CD14-positive monocyte (primary cell): ENCODE data around the gene LPA. TPM values are rescaled to one million over a fixed set of nuclear protein-coding genes. Genes with fewer than 3 reads are reported as not detected.
"Not testable (repeated sequence)": the region's sequence is repeated elsewhere in the genome, so short reads cannot be mapped to it uniquely, and the experiment has no call there.

Experiments
- DNase-seq, 3 donors: peaks; one replicate each; pipeline ENCODE4 v3.0.0-alpha.2; 2011 to 2022
- H2AFZ ChIP-seq: 2 replicates; pipeline ENCODE4 v1.6.0; 2012; ENCODE audit warnings: mild to moderate bottlenecking, low read depth, low read length, inconsistent platforms; ENCODE audit not compliant: insufficient read depth, poor library complexity, severe bottlenecking
- H3K27ac ChIP-seq, 2 donors: 1 replicate in 1 of 2; 2 replicates in 1 of 2; pipeline ENCODE4 v1.5.1; 2012 to 2013; ENCODE audit warnings: low read length in 2 of 2, control low read depth in 1 of 2, inconsistent platforms in 1 of 2, low read depth in 1 of 2, mild to moderate bottlenecking in 1 of 2
- H3K27me3 ChIP-seq, 2 donors: one replicate each; pipeline versions ENCODE4 v1.6.0 to v1.6.1; 2011 to 2013; ENCODE audit warnings: low read length in 2 of 2; ENCODE audit not compliant: control insufficient read depth in 2 of 2, insufficient read depth in 2 of 2
- H3K36me3 ChIP-seq, 2 donors: replicated peaks in 1 of 2; 1 replicate in 1 of 2; 2 replicates in 1 of 2; pipeline versions ENCODE4 v1.5.1 to v1.6.1; 2012 to 2013; ENCODE audit warnings: low read length in 2 of 2, control low read depth in 1 of 2, inconsistent platforms in 1 of 2, mild to moderate bottlenecking in 1 of 2; ENCODE audit not compliant: insufficient read depth in 2 of 2, control insufficient read depth in 1 of 2
- H3K4me1 ChIP-seq, 2 donors: 1 replicate in 1 of 2; 2 replicates in 1 of 2; pipeline versions ENCODE4 v1.5.1 to v1.6.1; 2012 to 2013; ENCODE audit warnings: low read length in 2 of 2, control low read depth in 1 of 2, inconsistent platforms in 1 of 2, mild to moderate bottlenecking in 1 of 2, moderate library complexity in 1 of 2; ENCODE audit not compliant: insufficient read depth in 2 of 2, control insufficient read depth in 1 of 2
- H3K4me2 ChIP-seq: replicated peaks from 2 replicates; pipeline ENCODE3; 2012; ENCODE audit warnings: low read length, moderate library complexity, mild to moderate bottlenecking; ENCODE audit not compliant: poor library complexity, severe bottlenecking; ENCODE audit errors: extremely low read depth
- H3K4me3 ChIP-seq, 3 experiments: fragments of 200-600 bp in 1 of 3; sonication (generic) in 1 of 3; replicated peaks in 1 of 3; 1 replicate in 2 of 3; 2 replicates in 1 of 3; pipeline ENCODE4 v1.5.1; 2011 to 2013; ENCODE audit warnings: low read length in 3 of 3, mild to moderate bottlenecking in 3 of 3, control low read depth in 2 of 3, low read depth in 2 of 3, inconsistent platforms in 1 of 3, moderate library complexity in 1 of 3
- H3K79me2 ChIP-seq: 2 replicates; pipeline ENCODE4 v1.6.0; 2012; ENCODE audit warnings: mild to moderate bottlenecking, control low read depth, inconsistent platforms, low read length, moderate library complexity; ENCODE audit not compliant: insufficient read depth
- H3K9ac ChIP-seq: 2 replicates; pipeline ENCODE4 v1.6.0; 2017; ENCODE audit warnings: low read length, mild to moderate bottlenecking; ENCODE audit not compliant: insufficient read depth, poor library complexity, severe bottlenecking
- H3K9me3 ChIP-seq, 2 donors: replicated peaks in 1 of 2; 1 replicate in 1 of 2; 2 replicates in 1 of 2; pipeline versions ENCODE4 v1.5.1 to v1.6.1; 2012 to 2013; ENCODE audit warnings: low read length in 2 of 2, control low read depth in 1 of 2; ENCODE audit not compliant: control insufficient read depth in 1 of 2, insufficient read depth in 1 of 2
- H4K20me1 ChIP-seq: 2 replicates; pipeline ENCODE4 v1.6.0; 2012; ENCODE audit warnings: mild to moderate bottlenecking, low read length, control low read depth, moderate library complexity; ENCODE audit not compliant: insufficient read depth
- H3K27ac Mint-ChIP-seq, 7 donors: one replicate each; pipeline ENCODE4 v1.8.0; 2020; ENCODE audit warnings: mild to moderate bottlenecking in 7 of 7, mixed read lengths in 7 of 7, moderate library complexity in 6 of 7, inconsistent platforms in 2 of 7
- H3K27me3 Mint-ChIP-seq, 3 donors: one replicate each; pipeline ENCODE4 v1.8.0; 2021 to 2022; ENCODE audit warnings: low read depth in 3 of 3, mild to moderate bottlenecking in 3 of 3, mixed read lengths in 3 of 3, moderate library complexity in 3 of 3, inconsistent platforms in 1 of 3
- H3K36me3 Mint-ChIP-seq, 2 donors: one replicate each; pipeline ENCODE4 v1.8.0; 2020; ENCODE audit warnings: mixed read lengths in 2 of 2, inconsistent platforms in 1 of 2, mild to moderate bottlenecking in 1 of 2
- H3K4me1 Mint-ChIP-seq: one replicate; pipeline ENCODE4 v1.8.0; 2020; ENCODE audit warnings: mild to moderate bottlenecking, mixed read lengths
- H3K4me3 Mint-ChIP-seq, 2 donors: one replicate each; pipeline ENCODE4 v1.8.0; 2020; ENCODE audit warnings: mild to moderate bottlenecking in 2 of 2, mixed read lengths in 2 of 2, moderate library complexity in 1 of 2
- H3K9me3 Mint-ChIP-seq, 7 donors: one replicate each; pipeline ENCODE4 v1.8.0; 2020 to 2022; ENCODE audit warnings: mixed read lengths in 7 of 7, mild to moderate bottlenecking in 6 of 7, moderate library complexity in 6 of 7, inconsistent platforms in 2 of 7
- WGBS: methylation state at CpG from one replicate; pipeline ENCODE4 v1.1.5; 2013; ENCODE audit warnings: missing lambda C conversion rate; ENCODE audit not compliant: insufficient coverage; 5-methylcytosine and 5-hydroxymethylcytosine counted together
- intact Hi-C, 2 donors: fragments of 100-400 bp; cut with micrococcal nuclease; formaldehyde crosslinking; loops; one replicate each; pipeline versions ENCODE4 v1.15.0 to v1.15.1; 2023
- polyA plus RNA-seq, 3 donors: library from polyadenylated mRNA; depleted of rRNA in 1 of 3; unstranded in 2 of 3; stranded (reverse) in 1 of 3; fragments of 300-500 nt in 2 of 3; fragments of >200 nt in 1 of 3; fragmentation: Illumina TruSeq in 2 of 3; gene quantifications; 1 replicate in 2 of 3; 2 replicates in 1 of 3; pipeline ENCODE4 v1.2.3, GENCODE V29; 2012 to 2021
- TF ChIP-seq, protein P1 (sequence below): fragments of 200-600 bp; IDR thresholded peaks from one replicate; pipeline ENCODE4 v1.8.0; 2022; ENCODE audit warnings: antibody characterized with exemption, mild to moderate bottlenecking

LPA gene
- polyA plus RNA-seq, 3 donors = not detected

DNA sequence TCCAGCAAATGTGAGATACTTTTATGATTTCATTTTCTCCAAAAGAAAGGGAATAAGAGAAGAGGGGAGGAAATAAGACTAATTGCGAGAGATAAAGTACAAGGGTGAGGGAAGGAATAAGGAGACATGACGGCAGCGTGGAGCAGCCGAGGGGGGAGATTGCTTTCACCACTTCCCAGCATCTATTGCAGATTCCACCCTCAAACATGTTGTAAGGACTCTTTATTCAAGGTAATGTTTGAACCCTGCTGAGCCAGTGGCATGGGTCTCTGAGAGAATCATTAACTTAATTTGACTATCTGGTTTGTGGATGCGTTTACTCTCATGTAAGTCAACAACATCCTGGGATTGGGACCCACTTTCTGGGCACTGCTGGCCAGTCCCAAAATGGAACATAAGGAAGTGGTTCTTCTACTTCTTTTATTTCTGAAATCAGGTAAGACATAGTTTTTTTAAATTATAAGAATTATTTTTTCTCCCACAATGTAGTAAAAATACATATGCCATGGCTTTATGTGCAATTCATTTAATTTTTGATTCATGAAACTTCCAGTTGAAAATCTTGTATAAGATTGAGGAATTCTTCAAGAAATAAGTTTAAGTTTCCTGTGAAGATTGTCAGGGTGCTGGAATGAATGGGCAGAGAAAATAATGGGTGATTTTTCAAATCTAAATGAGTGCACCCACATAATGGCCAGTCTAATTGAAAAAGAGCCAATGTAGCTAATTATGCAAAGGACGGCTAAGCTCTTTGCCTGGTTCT lies 38.0 kb upstream of the LPA start, which contains the start of gene PLG:
Gene PLG (plus strand): TSS at position 327 of the 763 bp plus-strand sequence. CDS start 61 bp downstream, at position 388.
- 100% methylated on average over 1 of the region's 6 CpGs for WGBS
- intact Hi-C loops = not testable (repeated sequence)

DNA sequence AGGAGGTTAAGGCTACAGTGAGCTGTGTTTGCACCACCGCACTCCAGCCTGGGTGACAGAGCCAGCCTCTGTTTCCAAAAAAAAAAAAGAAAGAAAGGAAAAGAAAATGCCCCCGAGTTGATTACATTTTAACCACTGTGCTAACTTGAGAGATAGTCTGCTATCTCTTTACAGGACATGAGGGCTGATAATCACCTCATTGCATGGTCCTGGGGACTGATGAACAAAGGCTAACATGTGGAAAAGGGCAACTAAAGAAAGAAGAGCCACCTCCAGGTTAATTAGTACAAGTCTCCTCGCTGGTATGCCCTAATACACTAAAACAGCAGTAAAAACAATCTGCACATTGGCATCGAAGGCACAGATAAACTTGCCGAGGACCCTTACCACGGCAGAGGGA lies 33.8 kb upstream of the LPA start:
- Histone ChIP-seq H3K36me3 (no peaks in the 10 kb centered on the region), H3K27ac (no peak overlapping the region), H3K27me3 (no peaks in the 10 kb centered on the region), H3K79me2 (no peaks in the 10 kb centered on the region), H4K20me1 (no peaks in the 10 kb centered on the region), H3K4me2 (no peak overlapping the region), H2AFZ (no peak overlapping the region), H3K4me3 (no peak overlapping the region), H3K4me1 (no peaks in the 10 kb centered on the region), H3K9ac (no peak overlapping the region), H3K9me3 (no peaks in the 10 kb centered on the region)
- TF ChIP-seq, protein P1, sequence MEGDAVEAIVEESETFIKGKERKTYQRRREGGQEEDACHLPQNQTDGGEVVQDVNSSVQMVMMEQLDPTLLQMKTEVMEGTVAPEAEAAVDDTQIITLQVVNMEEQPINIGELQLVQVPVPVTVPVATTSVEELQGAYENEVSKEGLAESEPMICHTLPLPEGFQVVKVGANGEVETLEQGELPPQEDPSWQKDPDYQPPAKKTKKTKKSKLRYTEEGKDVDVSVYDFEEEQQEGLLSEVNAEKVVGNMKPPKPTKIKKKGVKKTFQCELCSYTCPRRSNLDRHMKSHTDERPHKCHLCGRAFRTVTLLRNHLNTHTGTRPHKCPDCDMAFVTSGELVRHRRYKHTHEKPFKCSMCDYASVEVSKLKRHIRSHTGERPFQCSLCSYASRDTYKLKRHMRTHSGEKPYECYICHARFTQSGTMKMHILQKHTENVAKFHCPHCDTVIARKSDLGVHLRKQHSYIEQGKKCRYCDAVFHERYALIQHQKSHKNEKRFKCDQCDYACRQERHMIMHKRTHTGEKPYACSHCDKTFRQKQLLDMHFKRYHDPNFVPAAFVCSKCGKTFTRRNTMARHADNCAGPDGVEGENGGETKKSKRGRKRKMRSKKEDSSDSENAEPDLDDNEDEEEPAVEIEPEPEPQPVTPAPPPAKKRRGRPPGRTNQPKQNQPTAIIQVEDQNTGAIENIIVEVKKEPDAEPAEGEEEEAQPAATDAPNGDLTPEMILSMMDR = no peak
- no peak overlapping the region for H3K4me3 Mint-ChIP-seq
- DNase-seq = no peak
- intact Hi-C loops = no loop called here
- peaks cover 0 to 5% (median 2%) of the 10 kb centered on the region in 7 donors for H3K9me3 Mint-ChIP-seq
- no peaks in the 10 kb centered on the region for H3K4me1 Mint-ChIP-seq
- peaks cover 1 to 2% (median 2%) of the 10 kb centered on the region in 3 donors for H3K27me3 Mint-ChIP-seq
- H3K36me3 Mint-ChIP-seq = no peaks in the 10 kb centered on the region
- 92% methylated on average over 2 of the region's 6 CpGs for WGBS
- H3K27ac Mint-ChIP-seq = no peak overlapping the region

More for the DNA sequence above, 38.0 kb upstream of the LPA start, which contains the start of gene PLG:
- not testable (repeated sequence) for H3K36me3 ChIP-seq, H3K36me3 Mint-ChIP-seq, H3K4me3 ChIP-seq, H3K4me3 Mint-ChIP-seq, H2AFZ ChIP-seq, H4K20me1 ChIP-seq, H3K9me3 Mint-ChIP-seq, H3K4me1 ChIP-seq, H3K9me3 ChIP-seq, H3K27me3 Mint-ChIP-seq, H3K9ac ChIP-seq, H3K27ac Mint-ChIP-seq, DNase-seq, H3K27me3 ChIP-seq, H3K27ac ChIP-seq, H3K4me2 ChIP-seq, H3K4me1 Mint-ChIP-seq, H3K79me2 ChIP-seq

DNA sequence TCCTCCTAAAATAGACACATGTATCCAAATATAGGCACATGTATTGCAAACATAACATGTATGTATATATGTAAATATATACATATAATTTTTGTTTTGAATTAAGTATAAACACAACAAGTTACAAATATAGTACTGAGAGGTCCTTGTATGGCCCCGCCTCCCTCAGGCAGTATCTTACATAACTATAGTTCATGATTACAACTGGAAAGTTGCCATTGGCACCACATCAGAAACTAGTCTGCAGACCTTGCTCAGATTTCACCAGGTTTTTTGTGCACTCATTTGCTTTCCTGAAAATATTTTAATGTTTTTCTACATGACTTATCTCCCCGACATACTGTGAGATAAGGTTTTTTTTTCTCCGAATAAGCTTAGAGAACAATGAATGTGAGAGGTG lies 32.8 kb upstream of the LPA start:
- H3K27me3 Mint-ChIP-seq, H3K4me1 Mint-ChIP-seq, H3K36me3 Mint-ChIP-seq, H3K27me3 ChIP-seq, H3K4me3 Mint-ChIP-seq, H3K36me3 ChIP-seq, H3K4me1 ChIP-seq, H3K27ac ChIP-seq, H3K4me3 ChIP-seq, H3K27ac Mint-ChIP-seq, H3K9me3 Mint-ChIP-seq, H4K20me1 ChIP-seq, H3K4me2 ChIP-seq, H3K9ac ChIP-seq, H2AFZ ChIP-seq, intact Hi-C loops, H3K9me3 ChIP-seq, DNase-seq, H3K79me2 ChIP-seq: not testable (repeated sequence)
- WGBS = no CpG with 5 or more reads among the region's 3 CpGs

DNA sequence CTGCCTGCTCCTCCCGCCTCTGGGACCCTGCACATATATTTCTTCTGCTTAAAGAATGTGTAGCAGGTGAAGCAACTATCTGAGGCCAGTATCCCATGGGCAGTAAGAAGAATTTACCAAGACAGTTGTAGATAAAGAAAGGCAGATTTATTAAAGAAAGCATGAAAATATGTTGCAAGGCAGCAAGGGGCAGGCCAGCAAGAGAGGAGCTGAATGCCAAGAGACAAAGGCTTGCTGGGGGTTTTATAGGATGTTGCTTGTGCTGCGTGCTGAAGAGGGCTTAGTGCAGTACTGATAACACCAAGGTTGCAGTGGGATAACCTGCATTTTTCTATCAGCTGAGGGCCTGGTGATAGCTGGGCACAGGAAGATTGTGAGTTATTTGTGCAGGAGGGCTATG lies 31.5 kb upstream of the LPA start:
- H3K4me2 ChIP-seq, H3K4me3 Mint-ChIP-seq, intact Hi-C loops, H3K27me3 Mint-ChIP-seq, H3K9ac ChIP-seq, H2AFZ ChIP-seq, H3K27ac ChIP-seq, H3K4me1 Mint-ChIP-seq, H3K79me2 ChIP-seq, H3K27me3 ChIP-seq, H3K27ac Mint-ChIP-seq, H3K9me3 ChIP-seq, DNase-seq, H4K20me1 ChIP-seq, H3K36me3 ChIP-seq, H3K36me3 Mint-ChIP-seq, H3K4me3 ChIP-seq, H3K4me1 ChIP-seq: not testable (repeated sequence)
- WGBS = 89% methylated on average over 1 of the region's 2 CpGs
- H3K9me3 Mint-ChIP-seq = peaks cover 0 to 12% (median 6%) of the 10 kb centered on the region in 7 donors
